Smooth muscle cell (in vitro differentiated cells): Measurements from ENCODE around the gene COTL1. TPM values are rescaled to one million over a fixed set of nuclear protein-coding genes. Genes with fewer than 3 reads are reported as not detected.
"Not testable (repeated sequence)": the region's sequence is repeated elsewhere in the genome, so short reads cannot be mapped to it uniquely, and the experiment has no call there.

Experiments used
- DNase-seq: peaks from one replicate; lab custom pipeline; 2025; ENCODE audit not compliant: unreplicated experiment; lab: John Stamatoyannopoulos, UW
- H2AFZ ChIP-seq: fragments of 200-600 bp; sonication (generic); 2 replicates; pipeline ENCODE4 v1.6.0; 2016; ENCODE audit warnings: antibody characterized with exemption, low read depth, mild to moderate bottlenecking
- H3F3A ChIP-seq: fragments of 200-600 bp; sonication (generic); 2 replicates; pipeline ENCODE4 v1.6.0; 2017; ENCODE audit warnings: antibody characterized with exemption, low read depth
- H3K27ac ChIP-seq: fragments of 200-600 bp; sonication (generic); 2 replicates; pipeline ENCODE4 v1.5.1; 2016; ENCODE audit warnings: low read depth, mild to moderate bottlenecking
- H3K27me3 ChIP-seq: fragments of 200-600 bp; sonication (generic); 2 replicates; pipeline ENCODE4 v1.6.1; 2016; ENCODE audit warnings: low read depth, mild to moderate bottlenecking
- H3K36me3 ChIP-seq: fragments of 200-600 bp; sonication (generic); 2 replicates; pipeline ENCODE4 v1.5.1; 2016; ENCODE audit warnings: low read depth
- H3K4me1 ChIP-seq: fragments of 200-600 bp; sonication (generic); 2 replicates; pipeline ENCODE4 v1.5.1; 2016; ENCODE audit warnings: low read depth
- H3K4me2 ChIP-seq: fragments of 200-600 bp; sonication (generic); 2 replicates; pipeline ENCODE4 v1.6.0; 2016; ENCODE audit warnings: mild to moderate bottlenecking
- H3K4me3 ChIP-seq: fragments of 200-600 bp; sonication (generic); 2 replicates; pipeline ENCODE4 v1.5.1; 2016; ENCODE audit warnings: mild to moderate bottlenecking
- H3K79me2 ChIP-seq: fragments of 200-600 bp; sonication (generic); 2 replicates; pipeline ENCODE4 v1.6.0; 2016; ENCODE audit warnings: low read depth, mild to moderate bottlenecking
- H3K9ac ChIP-seq: fragments of 200-600 bp; sonication (generic); 2 replicates; pipeline ENCODE4 v1.6.0; 2016; ENCODE audit warnings: low read depth
- H3K9me3 ChIP-seq: fragments of 200-600 bp; sonication (generic); replicated peaks from 2 replicates; pipeline ENCODE4 v1.5.1; 2016; ENCODE audit warnings: low read depth
- H4K20me1 ChIP-seq: fragments of 200-600 bp; sonication (generic); 2 replicates; pipeline ENCODE4 v1.6.0; 2016; ENCODE audit warnings: low read depth
- CTCF ChIP-seq: fragments of 200-600 bp; sonication (generic); IDR thresholded peaks from 2 replicates; pipeline ENCODE4 v1.5.1; 2017; ENCODE audit warnings: borderline replicate concordance, mild to moderate bottlenecking, antibody characterized with exemption; ENCODE audit not compliant: insufficient read depth, poor library complexity, severe bottlenecking
- WGBS: methylation state at CpG from one replicate; pipeline ENCODE4 v1.1.7; 2016; ENCODE audit warnings: low lambda C conversion rate; 5-methylcytosine and 5-hydroxymethylcytosine counted together
- polyA plus RNA-seq: library from polyadenylated mRNA; unstranded; fragments of >200 nt; fragmentation: Nextera tagmentation; extraction: Ambion mirVana; gene quantifications from 2 replicates; pipeline ENCODE4 v1.2.1, GENCODE V29; 2016
- total RNA-seq: library from RNA; depleted of rRNA; stranded (reverse); fragments of >200 nt; gene quantifications from 2 replicates; pipeline ENCODE4 v1.2.3, GENCODE V29; 2014

Gene COTL1
- total and polyA plus RNA-seq, 2 experiments from 2014 or later = 81.2 to 233 TPM

- peaks cover 6% of the 10 kb centered on the region for H3F3A ChIP-seq
- H3K36me3 ChIP-seq = no peaks in the 10 kb centered on the region
- no peak for TF ChIP-seq CTCF
- no peak overlapping the region for H3K4me3 ChIP-seq
- H3K4me2 ChIP-seq = no peak overlapping the region
- no peaks in the 10 kb centered on the region for H3K79me2 ChIP-seq
- no peaks in the 10 kb centered on the region for H3K4me1 ChIP-seq
- DNase-seq = no peak
- H3K9me3 ChIP-seq = no peaks in the 10 kb centered on the region
- no peaks in the 10 kb centered on the region for H3K27me3 ChIP-seq
- no peak overlapping the region for H2AFZ ChIP-seq
- WGBS = 96% methylated on average over 8 of the region's 8 CpGs
- no peak overlapping the region for H3K27ac ChIP-seq
- H3K9ac ChIP-seq = no peak overlapping the region
- no peaks in the 10 kb centered on the region for H4K20me1 ChIP-seq
Measured at GRCh38 chr16:84638231-84638806, 20.4 kb upstream of the COTL1 start.

- no peaks in the 10 kb centered on the region for H3K4me1 ChIP-seq
Measured at GRCh38 chr16:84637709-84638108, 19.8 kb upstream of the COTL1 start.

GRCh38 chr16:84635702-84636101 lies 17.8 kb upstream of the COTL1 start:
- H3K27me3 ChIP-seq = no peaks in the 10 kb centered on the region
- no peaks in the 10 kb centered on the region for H4K20me1 ChIP-seq
- H3K9ac ChIP-seq = no peak overlapping the region
- H3K36me3 ChIP-seq = no peaks in the 10 kb centered on the region
- no peak overlapping the region for H3K4me3 ChIP-seq
- no peaks in the 10 kb centered on the region for H3K79me2 ChIP-seq
- no peaks in the 10 kb centered on the region for H3K9me3 ChIP-seq
- TF ChIP-seq CTCF = no peak
- 95% methylated on average over 8 of the region's 8 CpGs for WGBS
- no peaks in the 10 kb centered on the region for H3K4me1 ChIP-seq
- DNase-seq = no peak
- no peak overlapping the region for H3K4me2 ChIP-seq
- no peaks in the 10 kb centered on the region for H3F3A ChIP-seq
- no peak overlapping the region for H3K27ac ChIP-seq
- no peak overlapping the region for H2AFZ ChIP-seq

More at GRCh38 chr16:84637709-84638108, 19.8 kb upstream of the COTL1 start:
- H4K20me1 ChIP-seq = no peaks in the 10 kb centered on the region
- no peak for DNase-seq
- H3K4me3 ChIP-seq = no peak overlapping the region
- no peaks in the 10 kb centered on the region for H3K79me2 ChIP-seq
- H3K27me3 ChIP-seq = no peaks in the 10 kb centered on the region
- H3F3A ChIP-seq = peaks cover 4% of the 10 kb centered on the region
- no peak overlapping the region for H3K27ac ChIP-seq
- no peaks in the 10 kb centered on the region for H3K9me3 ChIP-seq
- H3K4me2 ChIP-seq = no peak overlapping the region
- H3K36me3 ChIP-seq = no peaks in the 10 kb centered on the region
- no peak for TF ChIP-seq CTCF
- H3K9ac ChIP-seq = no peak overlapping the region
- no peak overlapping the region for H2AFZ ChIP-seq
- WGBS = 86% methylated on average over 4 of the region's 4 CpGs

GRCh38 chr16:84633622-84634021 lies 15.7 kb upstream of the COTL1 start:
- no peak for DNase-seq
- 76% methylated on average over 9 of the region's 9 CpGs for WGBS
- H3K4me1 ChIP-seq = no peaks in the 10 kb centered on the region
- no peaks in the 10 kb centered on the region for H3K27me3 ChIP-seq
- no peaks in the 10 kb centered on the region for H3K79me2 ChIP-seq
- no peak overlapping the region for H3K4me2 ChIP-seq
- no peaks in the 10 kb centered on the region for H3K9me3 ChIP-seq
- no peak for TF ChIP-seq CTCF
- H3K9ac ChIP-seq = no peak overlapping the region
- no peaks in the 10 kb centered on the region for H4K20me1 ChIP-seq
- no peak overlapping the region for H3K4me3 ChIP-seq
- H2AFZ ChIP-seq = no peak overlapping the region
- no peaks in the 10 kb centered on the region for H3F3A ChIP-seq
- no peaks in the 10 kb centered on the region for H3K36me3 ChIP-seq
- H3K27ac ChIP-seq = no peak overlapping the region

- H3K36me3 ChIP-seq, H4K20me1 ChIP-seq, DNase-seq, H3K79me2 ChIP-seq, H3K4me1 ChIP-seq, H3K27me3 ChIP-seq, H3K27ac ChIP-seq, H3K4me3 ChIP-seq, H3F3A ChIP-seq, H3K9ac ChIP-seq, H3K9me3 ChIP-seq, H2AFZ ChIP-seq, H3K4me2 ChIP-seq: not testable (repeated sequence)
- 96% methylated on average over 7 of the region's 7 CpGs for WGBS
Measured at GRCh38 chr16:84632862-84633261, 15.0 kb upstream of the COTL1 start.
